ENCODE data around the gene SHB.

- TF ChIP-seq CTCF (IDR thresholded peaks at IDR 0.05) (no peak), POLR2A (IDR thresholded peaks at IDR 0.05) (no peak)
Observed at GRCh38 chr9:38043931-38044623, 24.9 kb downstream of the SHB start.
